Body of pancreas (tissue), 4 donors: ENCODE results near the gene COX19. TPM values are rescaled to one million over a fixed set of nuclear protein-coding genes. Genes with fewer than 3 reads are reported as not detected.

ENCODE experiments used
- ATAC-seq: fragments of 150-250 bp; one replicate; pipeline ENCODE4 v1.9.1; 2016
- DNase-seq, 4 donors: peaks; one replicate each; pipeline ENCODE4 v3.0.0-alpha.2; 2019
- H3K27ac ChIP-seq, 4 donors: fragments of 200-600 bp; sonication (generic); 1 replicate in 3 of 4; 2 replicates in 1 of 4; pipeline versions ENCODE4 v1.5.1 to v1.6.1; 2016 to 2019; ENCODE audit warnings: mild to moderate bottlenecking in 1 of 4, mixed read lengths in 1 of 4, moderate library complexity in 1 of 4
- H3K27me3 ChIP-seq, 2 donors: fragments of 200-600 bp; sonication (generic); one replicate each; pipeline ENCODE4 v1.6.0; 2016; ENCODE audit warnings: mild to moderate bottlenecking in 1 of 2
- H3K36me3 ChIP-seq, 2 donors: fragments of 200-600 bp; sonication (generic); replicated peaks in 1 of 2; 2 replicates each; pipeline ENCODE4 v1.5.1; 2016; ENCODE audit warnings: low read depth in 2 of 2; ENCODE audit not compliant: insufficient read depth in 1 of 2
- H3K4me1 ChIP-seq: fragments of 200-600 bp; sonication (generic); one replicate; pipeline ENCODE4 v1.6.0; 2016
- H3K4me3 ChIP-seq, 2 donors: fragments of 200-600 bp; sonication (generic); 1 replicate in 1 of 2; 2 replicates in 1 of 2; pipeline ENCODE4 v1.5.1; 2016 to 2019
- H3K9me3 ChIP-seq, 3 donors: fragments of 200-600 bp; sonication (generic); 1 replicate in 2 of 3; 2 replicates in 1 of 3; pipeline ENCODE4 v1.5.1; 2016
- CTCF ChIP-seq, 7 experiments: fragments of 450-650 bp in 4 of 7; fragments of 200-600 bp in 3 of 7; sonication (generic) in 3 of 7; IDR thresholded peaks; one replicate each; pipeline ENCODE4 v1.5.1; 2016 to 2019; ENCODE audit warnings: antibody characterized with exemption in 7 of 7
- POLR2A ChIP-seq, 3 donors: fragments of 450-650 bp; IDR thresholded peaks; one replicate each; pipeline ENCODE4 v1.6.1; 2016; ENCODE audit warnings: antibody characterized with exemption in 3 of 3, mild to moderate bottlenecking in 2 of 3
- WGBS, 2 donors: methylation state at CpG; one replicate each; pipeline ENCODE4 v1.1.5; 2017; 5-methylcytosine and 5-hydroxymethylcytosine counted together
- intact Hi-C: fragments of 100-400 bp; cut with DNase I; formaldehyde crosslinking; loops from one replicate; pipeline ENCODE4 v1.15.1; 2023
- total RNA-seq, 2 donors: library from RNA; depleted of rRNA; stranded (reverse); fragments of >200 nt; gene quantifications; one replicate each; pipeline ENCODE4 v1.1.0, GENCODE V29; 2016

Gene COX19
- total RNA-seq, 2 donors from 2014 or later: 9.6 to 25.1 TPM

GRCh38 chr7:988963-989529, 13.7 kb upstream of the COX19 start:
- ATAC-seq (no peak), DNase-seq (no peak)
- 53 to 72% methylated on average over 5 to 8 of the region's 15 CpGs for WGBS, 2 donors
- no peaks in the 10 kb centered on the region for H3K9me3 ChIP-seq
- intact Hi-C loops: no loop called here
- H3K27ac ChIP-seq: no peak overlapping the region
- no peaks in the 10 kb centered on the region for H3K27me3 ChIP-seq
- H3K4me1 ChIP-seq: peaks cover 40% of the 10 kb centered on the region
- no peaks in the 10 kb centered on the region for H3K36me3 ChIP-seq
- no peak for TF ChIP-seq POLR2A (IDR thresholded peaks at IDR 0.05)
- no peak for TF ChIP-seq CTCF (IDR thresholded peaks at IDR 0.05)
- no peak overlapping the region for H3K4me3 ChIP-seq

- no peak overlapping the region for H3K27ac ChIP-seq
- intact Hi-C loops: no loop called here
- H3K4me1 ChIP-seq: peaks cover 39% of the 10 kb centered on the region
- WGBS, 2 donors: 36 to 81% methylated on average over 5 to 23 of the region's 24 CpGs
- no peaks in the 10 kb centered on the region for H3K9me3 ChIP-seq
- H3K4me3 ChIP-seq: no peak overlapping the region
- ATAC-seq (no peak), DNase-seq (peak in 1 of 4 donors; percentile 38)
- TF ChIP-seq POLR2A (IDR thresholded peaks at IDR 0.05) (no peak), CTCF (IDR thresholded peaks at IDR 0.05) (no peak)
- no peaks in the 10 kb centered on the region for H3K36me3 ChIP-seq
- no peaks in the 10 kb centered on the region for H3K27me3 ChIP-seq
Measured at GRCh38 chr7:988426-988911, 13.1 kb upstream of the COX19 start.

- Histone ChIP-seq H3K27me3 (no peaks in the 10 kb centered on the region), H3K27ac (no peak overlapping the region)
Measured at GRCh38 chr7:987909-988308, 12.6 kb upstream of the COX19 start.

GRCh38 chr7:986766-987751, 11.7 kb upstream of the COX19 start:
- Histone ChIP-seq H3K27ac (peak overlapping the region in 3 of 4 donors; percentile 39 to 59 (median 48)), H3K9me3 (no peaks in the 10 kb centered on the region), H3K4me1 (peaks cover 31% of the 10 kb centered on the region), H3K27me3 (no peaks in the 10 kb centered on the region), H3K36me3 (no peaks in the 10 kb centered on the region), H3K4me3 (no peak overlapping the region)
- intact Hi-C loops: no loop called here
- no peak for TF ChIP-seq POLR2A (IDR thresholded peaks at IDR 0.05)
- ATAC-seq (no peak), DNase-seq (no peak)
- WGBS, 2 donors: 77 to 83% methylated on average over 13 to 22 of the region's 56 CpGs

More at GRCh38 chr7:987909-988308, 12.6 kb upstream of the COX19 start:
- intact Hi-C loops: no loop called here
- peaks cover 33% of the 10 kb centered on the region for H3K4me1 ChIP-seq
- TF ChIP-seq POLR2A (IDR thresholded peaks at IDR 0.05) (no peak), CTCF (IDR thresholded peaks at IDR 0.05) (no peak)
- 56 to 67% methylated on average over 5 to 6 of the region's 6 CpGs for WGBS, 2 donors
- no peak overlapping the region for H3K4me3 ChIP-seq
- no peaks in the 10 kb centered on the region for H3K9me3 ChIP-seq
- ATAC-seq: no peak
- no peak for DNase-seq
- H3K36me3 ChIP-seq: no peaks in the 10 kb centered on the region
